ENCODE data around the gene MEF2A.

Gene MEF2A

DNA sequence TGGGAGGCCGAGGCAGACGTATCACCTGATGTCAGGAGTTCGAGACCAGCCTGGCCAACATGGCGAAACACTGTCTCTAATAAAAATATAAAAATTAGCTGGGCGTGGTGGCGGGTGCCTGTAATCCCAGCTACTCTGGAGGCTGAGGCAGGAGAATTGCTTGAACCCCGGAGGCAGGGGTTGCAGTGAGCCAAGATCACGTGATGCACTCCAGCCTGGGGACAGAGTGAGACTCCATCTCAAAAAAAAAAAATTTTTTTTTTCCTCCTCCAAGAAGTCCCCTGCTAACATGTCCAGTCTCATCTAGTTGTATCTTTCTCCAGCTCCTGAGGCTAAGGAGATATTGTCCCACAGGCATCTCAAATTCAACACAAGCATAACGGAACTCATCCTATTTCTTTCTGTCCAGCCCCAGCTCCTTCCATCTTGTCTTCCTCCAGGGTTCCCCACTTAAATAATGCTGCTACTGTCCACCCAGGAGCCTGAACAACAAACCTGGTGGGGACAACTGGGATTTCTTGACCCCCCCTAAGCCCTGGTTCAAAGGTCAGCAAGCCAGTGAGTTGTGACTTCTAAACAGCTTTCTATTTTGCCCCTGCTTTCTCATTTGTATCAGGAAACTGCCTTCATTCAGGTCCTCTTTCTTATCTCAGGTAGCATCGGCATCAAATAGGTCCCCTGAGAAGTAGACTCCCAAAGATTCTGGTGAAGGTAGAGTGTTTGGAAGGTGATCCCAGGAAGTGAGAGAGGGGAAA is 4.1 kb upstream of the MEF2A start:
- DNase-seq (ENCODE audit: low read depth in 2 of 2) = no peak
- no peak overlapping the region for H3K4me3 ChIP-seq (replicated peaks in 1 of 2; ENCODE audit: low read depth in 2 of 2, low read length in 2 of 2)

GRCh38 chr15:99562238-99562637 is 3.5 kb upstream of the MEF2A start:
- no peak overlapping the region for H3K4me3 ChIP-seq (replicated peaks in 1 of 2; ENCODE audit: low read depth in 2 of 2, low read length in 2 of 2)
- TF ChIP-seq, protein P1, sequence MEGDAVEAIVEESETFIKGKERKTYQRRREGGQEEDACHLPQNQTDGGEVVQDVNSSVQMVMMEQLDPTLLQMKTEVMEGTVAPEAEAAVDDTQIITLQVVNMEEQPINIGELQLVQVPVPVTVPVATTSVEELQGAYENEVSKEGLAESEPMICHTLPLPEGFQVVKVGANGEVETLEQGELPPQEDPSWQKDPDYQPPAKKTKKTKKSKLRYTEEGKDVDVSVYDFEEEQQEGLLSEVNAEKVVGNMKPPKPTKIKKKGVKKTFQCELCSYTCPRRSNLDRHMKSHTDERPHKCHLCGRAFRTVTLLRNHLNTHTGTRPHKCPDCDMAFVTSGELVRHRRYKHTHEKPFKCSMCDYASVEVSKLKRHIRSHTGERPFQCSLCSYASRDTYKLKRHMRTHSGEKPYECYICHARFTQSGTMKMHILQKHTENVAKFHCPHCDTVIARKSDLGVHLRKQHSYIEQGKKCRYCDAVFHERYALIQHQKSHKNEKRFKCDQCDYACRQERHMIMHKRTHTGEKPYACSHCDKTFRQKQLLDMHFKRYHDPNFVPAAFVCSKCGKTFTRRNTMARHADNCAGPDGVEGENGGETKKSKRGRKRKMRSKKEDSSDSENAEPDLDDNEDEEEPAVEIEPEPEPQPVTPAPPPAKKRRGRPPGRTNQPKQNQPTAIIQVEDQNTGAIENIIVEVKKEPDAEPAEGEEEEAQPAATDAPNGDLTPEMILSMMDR (IDR thresholded peaks at IDR 0.05; ENCODE audit: low read depth, low read length) = no peak
- no peak for DNase-seq (ENCODE audit: low read depth in 2 of 2)

More for the DNA sequence above, 4.1 kb upstream of the MEF2A start:
- TF ChIP-seq, protein P1 (IDR thresholded peaks at IDR 0.05; ENCODE audit: low read depth, low read length) = no peak

GRCh38 chr15:99564221-99565048 is 1.3 kb upstream of the MEF2A start:
- TF ChIP-seq, protein P1 (IDR thresholded peaks at IDR 0.05; ENCODE audit: low read depth, low read length) = no peak
- DNase-seq (ENCODE audit: low read depth in 2 of 2) = peak; percentile 38 to 43
- H3K4me3 ChIP-seq (replicated peaks in 1 of 2; ENCODE audit: low read depth in 2 of 2, low read length in 2 of 2) = peak overlapping the region in 1 of 2 donors; percentile 17

- peak overlapping the region; percentile 17 to 39 for H3K4me3 ChIP-seq (replicated peaks in 1 of 2; ENCODE audit: low read depth in 2 of 2, low read length in 2 of 2)
- no peak for DNase-seq (ENCODE audit: low read depth in 2 of 2)
- TF ChIP-seq, protein P1 (IDR thresholded peaks at IDR 0.05; ENCODE audit: low read depth, low read length) = no peak
These were observed 810 bp upstream of the MEF2A start for GRCh38 chr15:99565049-99565298.

- TF ChIP-seq, protein P1 (IDR thresholded peaks at IDR 0.05; ENCODE audit: low read depth, low read length) = no peak
- peak overlapping the region; percentile 71 to 96 for H3K4me3 ChIP-seq (replicated peaks in 1 of 2; ENCODE audit: low read depth in 2 of 2, low read length in 2 of 2)
- DNase-seq (ENCODE audit: low read depth in 2 of 2) = no peak
These were observed 543 bp downstream of the MEF2A start for GRCh38 chr15:99566157-99566897.

GRCh38 chr15:99568625-99569352 is 3.0 kb downstream of the MEF2A start:
- DNase-seq (ENCODE audit: low read depth in 2 of 2) = peak in 1 of 2 donors; percentile 67
- H3K4me3 ChIP-seq (replicated peaks in 1 of 2; ENCODE audit: low read depth in 2 of 2, low read length in 2 of 2) = no peak overlapping the region
- TF ChIP-seq, protein P1 (IDR thresholded peaks at IDR 0.05; ENCODE audit: low read depth, low read length) = no peak

Data from cardiac fibroblast (primary cell).